Endometrial microvascular endothelial cells (primary cell): ENCODE results near the gene JOSD2. TPM values are rescaled to one million over a fixed set of nuclear protein-coding genes. Genes with fewer than 3 reads are reported as not detected.
"Not testable (repeated sequence)": the region's sequence is repeated elsewhere in the genome, so short reads cannot be mapped to it uniquely, and the experiment has no call there.

Experiments
- in situ Hi-C: cut with HindIII; loops from 2 replicates; pipeline ENCODE4 v1.10.0; 2017; ENCODE audit warnings: low sequenced_read_pairs, low pct_unique_long_range_greater_than_20kb; ENCODE audit errors: inconsistent ontology term
- total RNA-seq: library from RNA; depleted of rRNA; stranded (reverse); fragments of >200 nt; gene quantifications from one replicate; pipeline ENCODE4 v1.2.3, GENCODE V29; 2015; ENCODE audit errors: inconsistent ontology term

The JOSD2 gene
- total RNA-seq, 1 donor from 2014 or later, result 25.9 TPM

DNA sequence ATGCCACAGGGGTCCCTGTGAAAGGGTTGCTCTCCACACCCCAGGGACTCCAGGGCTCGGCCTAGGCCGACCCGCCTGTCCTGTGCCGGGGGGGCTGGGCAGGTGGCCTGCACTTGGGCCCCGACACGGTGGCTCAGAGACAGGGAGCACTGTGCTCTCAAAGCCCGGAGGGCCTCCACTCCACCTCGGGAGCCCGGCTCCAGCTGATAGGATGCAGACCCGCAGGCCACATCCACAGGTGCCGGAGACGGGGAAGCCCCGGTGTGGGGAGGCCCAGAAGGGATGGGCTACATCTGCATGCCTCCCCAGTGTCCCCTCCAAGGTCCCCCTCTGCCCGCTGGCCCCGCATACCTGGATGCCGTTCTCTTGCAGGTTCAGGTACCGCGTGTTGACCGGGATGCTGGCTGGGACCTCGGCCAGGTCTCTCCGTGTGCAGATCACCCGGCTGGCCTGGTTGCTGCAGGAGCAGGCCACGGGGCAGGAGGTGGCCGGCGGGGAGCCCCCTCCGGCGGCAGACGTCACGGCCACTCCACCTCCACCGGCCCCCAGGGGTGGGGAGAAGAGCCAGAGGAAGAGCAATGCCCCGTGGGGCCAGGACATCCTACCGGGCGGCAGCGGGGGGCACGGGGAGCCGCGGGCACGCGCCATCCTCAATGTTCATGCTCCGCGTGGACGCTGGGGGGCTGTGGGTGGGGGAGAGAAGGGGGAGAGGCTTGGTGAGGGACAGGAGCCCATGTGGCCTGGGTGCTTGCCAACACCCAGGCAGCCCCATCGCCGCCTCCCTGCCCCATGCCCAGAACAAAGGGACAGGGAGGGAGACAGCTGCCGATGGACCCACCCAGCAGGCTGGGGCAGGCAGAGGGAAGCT lies 37.4 kb upstream of the JOSD2 start:
- in situ Hi-C loops, result no loop called here

DNA sequence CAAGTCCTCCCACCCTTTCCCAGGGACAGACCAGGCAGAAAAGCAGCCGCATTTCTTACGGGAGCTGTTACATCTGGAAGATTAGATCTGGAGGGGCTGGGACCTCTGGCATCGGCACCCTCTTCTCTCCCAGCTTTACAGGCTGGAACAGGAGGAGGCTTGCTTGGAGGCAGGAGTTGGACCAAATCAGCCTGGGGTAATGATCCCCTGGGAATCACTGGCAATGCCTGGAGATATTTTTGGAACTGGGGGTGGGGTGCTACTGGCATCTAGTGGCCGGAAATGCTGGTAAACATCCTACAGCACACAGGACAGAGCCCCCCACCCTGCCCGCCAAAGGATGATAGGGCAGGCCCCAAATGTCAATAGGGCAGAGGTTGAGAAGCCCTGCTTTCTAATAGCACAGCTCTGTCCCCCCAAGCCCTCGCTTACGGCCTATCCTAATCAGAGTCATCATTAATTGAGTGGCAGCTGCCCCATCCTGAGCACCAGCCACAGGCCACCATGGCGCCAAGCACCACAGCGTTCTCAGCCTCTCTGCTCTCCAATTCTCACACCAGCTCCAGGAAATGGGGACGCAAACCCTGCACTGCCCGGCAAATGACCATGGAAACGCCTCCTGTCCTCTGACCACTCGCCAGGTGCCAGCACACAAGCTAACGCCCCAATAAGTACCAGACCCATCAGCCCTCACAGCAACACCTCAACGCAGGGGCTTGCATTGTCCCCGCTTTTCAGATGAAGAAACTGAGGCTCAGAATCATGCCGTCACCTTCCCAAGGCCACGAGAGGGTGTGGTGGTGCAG lies 36.6 kb upstream of the JOSD2 start:
- in situ Hi-C loops, result no loop called here

DNA sequence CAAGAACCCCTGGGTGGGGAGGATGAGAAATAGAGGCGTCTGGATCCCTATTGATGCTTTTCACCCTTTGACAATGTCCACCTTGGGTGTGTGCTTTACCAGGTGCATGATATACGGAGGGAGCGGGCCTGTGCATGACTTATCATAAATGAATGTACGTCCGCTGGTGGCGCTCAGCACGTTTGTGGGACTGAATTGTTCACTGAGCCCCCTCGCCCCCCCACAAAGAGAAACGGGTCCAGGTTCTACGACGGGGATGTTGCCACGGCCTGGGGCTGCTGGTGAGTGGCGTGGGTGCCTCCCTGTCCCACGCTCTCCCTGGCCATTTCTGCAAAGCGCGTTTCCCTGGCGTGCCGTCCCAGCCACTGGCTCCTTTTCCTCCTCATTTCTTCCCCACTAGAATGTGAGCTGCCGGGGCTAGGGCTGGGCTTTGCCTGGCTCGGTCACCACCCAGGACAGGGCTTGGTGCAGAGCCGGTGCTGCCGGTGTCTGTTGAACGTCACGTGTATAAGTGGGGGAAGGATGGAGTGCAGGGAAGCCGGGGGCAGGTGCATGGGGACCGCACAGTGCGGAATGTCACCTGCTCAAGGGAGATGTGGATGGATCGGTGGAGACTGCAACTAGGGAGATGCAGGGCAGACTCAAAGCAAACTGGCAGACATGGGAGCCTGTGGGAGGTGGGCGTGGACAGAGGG lies 35.7 kb upstream of the JOSD2 start:
- in situ Hi-C loops, result no loop called here

DNA sequence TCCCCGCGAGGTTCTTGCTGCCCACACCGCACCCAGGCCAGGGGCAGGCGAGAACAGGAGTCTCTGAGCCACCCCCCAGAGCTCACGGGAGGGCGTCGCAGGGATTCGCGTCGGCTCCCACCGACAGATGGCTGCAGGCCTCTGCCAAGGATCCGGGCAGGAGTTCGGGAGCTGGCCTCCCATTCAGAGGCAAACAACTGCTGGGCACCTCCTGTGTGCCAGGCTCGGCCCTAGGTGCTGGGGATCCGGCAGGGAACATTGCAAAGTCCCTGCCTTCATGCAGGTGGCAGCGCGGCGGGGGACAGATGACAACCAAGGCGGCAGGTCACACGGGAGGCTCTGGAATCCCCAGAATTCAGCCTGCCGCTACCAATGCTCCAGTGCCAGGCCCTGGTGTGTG lies 32.0 kb upstream of the JOSD2 start:
- in situ Hi-C loops, result no loop called here

DNA sequence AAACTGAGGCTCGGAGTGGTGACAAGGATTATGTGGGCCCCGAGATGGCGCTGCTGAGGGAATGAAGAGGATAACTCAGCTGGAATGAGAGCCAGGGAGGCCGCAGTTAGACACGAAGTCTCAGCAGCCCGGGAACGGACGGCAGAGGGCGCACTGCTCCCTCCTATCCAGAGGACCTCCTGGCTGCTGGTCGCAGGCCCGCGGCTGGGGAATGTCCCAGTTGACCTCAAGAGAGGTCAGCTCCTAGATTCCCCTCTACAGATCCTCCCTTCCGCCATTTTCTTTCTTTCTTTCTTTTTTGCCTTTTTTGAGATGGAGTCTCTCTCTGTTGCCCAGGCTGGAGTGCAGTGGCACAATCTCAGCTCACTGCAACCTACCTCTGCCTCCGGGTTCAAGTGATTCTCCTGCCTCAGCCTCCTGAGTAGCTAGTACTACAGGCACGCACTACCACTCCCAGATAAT lies 26.8 kb upstream of the JOSD2 start:
- in situ Hi-C loops, result no loop called here

DNA sequence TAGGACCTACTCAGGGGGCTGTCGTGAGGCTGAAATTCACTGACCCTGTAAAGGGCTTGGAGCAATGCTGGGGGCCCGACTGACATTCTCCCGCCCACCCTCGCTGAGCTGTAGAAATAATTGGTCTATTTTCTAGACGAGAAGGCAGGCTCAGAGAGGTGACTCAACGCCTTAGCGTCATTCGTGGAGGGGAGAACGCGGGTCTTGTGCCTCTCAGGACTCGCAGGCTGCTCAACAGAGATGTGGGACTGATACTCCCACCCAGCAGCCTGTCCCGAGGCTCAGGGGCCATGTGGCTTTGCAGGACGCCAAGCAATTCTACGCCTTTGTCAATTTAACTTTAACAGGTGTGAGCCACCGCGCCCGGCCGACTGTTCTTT lies 26.3 kb upstream of the JOSD2 start:
- in situ Hi-C loops, result no loop called here

DNA sequence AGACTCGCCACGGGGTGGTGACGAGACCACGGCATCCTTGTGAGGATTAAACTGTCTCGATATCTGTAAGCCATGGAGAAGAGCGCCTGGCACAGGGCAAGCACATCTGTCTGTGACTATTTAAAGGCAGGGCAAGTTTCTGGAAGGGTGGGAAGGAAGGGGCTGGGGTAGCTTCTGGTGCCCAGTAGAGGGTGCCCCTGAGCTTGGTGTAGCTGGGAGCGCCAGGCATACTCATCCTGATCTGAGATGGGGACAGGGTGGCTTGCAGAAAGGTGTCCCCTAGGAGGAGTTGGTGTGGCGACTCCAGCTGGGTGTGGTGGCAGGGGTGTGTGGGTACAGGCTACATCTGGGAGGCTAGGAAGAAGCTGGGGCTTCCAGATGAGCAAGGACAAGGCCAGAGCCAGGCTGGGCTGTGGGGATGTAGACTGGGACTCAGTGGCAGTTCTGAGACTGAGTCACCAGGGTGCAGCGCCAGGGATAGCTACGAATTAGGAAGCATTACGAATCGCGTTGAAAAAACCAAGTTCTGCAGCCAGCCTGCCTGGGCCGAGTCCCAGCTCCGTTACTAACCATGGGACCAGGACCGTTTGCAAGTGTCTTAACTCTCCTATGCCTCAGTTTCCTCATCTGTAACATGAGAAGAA lies 25.8 kb upstream of the JOSD2 start:
- in situ Hi-C loops, result no loop called here

DNA sequence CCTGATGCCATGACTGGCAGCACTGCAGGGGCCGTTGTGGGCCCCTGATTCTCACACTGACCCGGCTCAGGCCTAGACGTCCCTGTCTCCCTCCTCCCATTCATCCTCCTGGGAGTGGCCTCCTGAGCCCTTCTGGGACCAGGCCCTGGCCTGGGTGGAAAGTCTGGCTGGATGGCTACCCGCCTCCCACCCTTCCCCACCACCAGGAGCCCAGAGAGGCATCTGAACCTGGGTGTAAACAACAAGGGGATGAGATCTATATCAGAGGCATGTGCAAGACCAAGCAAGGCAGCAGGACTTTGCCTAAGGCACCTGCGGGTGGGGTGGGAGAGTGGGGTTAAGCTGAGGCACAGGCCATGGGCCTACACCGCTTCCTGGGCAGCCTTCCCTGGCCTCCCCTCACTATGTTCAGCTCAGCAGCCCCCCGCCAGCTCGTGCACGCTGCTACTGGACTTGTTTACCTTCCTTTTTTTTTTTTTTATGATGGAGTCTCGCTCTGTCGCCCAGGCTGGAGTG lies 24.7 kb upstream of the JOSD2 start:
- in situ Hi-C loops, result no loop called here

DNA sequence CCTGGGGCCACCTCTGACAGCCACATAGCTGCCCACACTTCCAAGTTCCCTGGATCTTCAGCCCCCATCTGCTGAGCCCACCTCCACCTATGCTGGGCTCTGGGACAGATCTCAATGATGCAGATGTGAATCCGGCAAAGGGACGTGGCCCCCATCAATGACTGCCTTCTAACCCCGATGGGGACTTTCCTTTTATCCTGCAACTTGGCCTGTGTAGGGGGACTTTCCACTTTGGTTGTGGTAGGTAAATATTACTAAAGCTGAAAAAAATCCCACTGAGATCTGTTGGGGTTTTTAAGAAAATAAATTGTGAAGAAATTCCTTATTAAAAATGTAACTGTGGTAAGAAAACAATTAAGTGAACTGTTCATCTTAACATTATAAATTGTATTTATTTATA lies 23.5 kb upstream of the JOSD2 start:
- in situ Hi-C loops, result no loop called here

DNA sequence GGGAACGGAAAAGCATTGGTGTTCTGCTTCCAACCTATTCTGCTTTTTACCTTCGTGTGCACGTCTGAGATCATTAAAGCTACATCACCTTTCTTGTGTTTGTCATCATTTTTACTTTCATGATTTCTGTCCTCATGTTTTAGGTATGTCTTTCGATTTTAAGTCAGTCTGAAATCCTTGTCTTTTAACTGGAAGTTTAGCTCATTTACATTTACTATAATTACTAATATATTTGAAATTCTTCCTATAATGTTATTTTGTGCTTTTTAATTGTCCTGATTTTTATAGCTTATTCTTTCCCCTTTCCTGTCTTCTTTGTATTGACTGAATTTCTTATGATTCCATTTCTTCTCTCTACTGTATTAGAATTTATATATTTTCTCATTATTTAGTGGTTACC lies 22.0 kb upstream of the JOSD2 start:
- in situ Hi-C loops, result no loop called here

DNA sequence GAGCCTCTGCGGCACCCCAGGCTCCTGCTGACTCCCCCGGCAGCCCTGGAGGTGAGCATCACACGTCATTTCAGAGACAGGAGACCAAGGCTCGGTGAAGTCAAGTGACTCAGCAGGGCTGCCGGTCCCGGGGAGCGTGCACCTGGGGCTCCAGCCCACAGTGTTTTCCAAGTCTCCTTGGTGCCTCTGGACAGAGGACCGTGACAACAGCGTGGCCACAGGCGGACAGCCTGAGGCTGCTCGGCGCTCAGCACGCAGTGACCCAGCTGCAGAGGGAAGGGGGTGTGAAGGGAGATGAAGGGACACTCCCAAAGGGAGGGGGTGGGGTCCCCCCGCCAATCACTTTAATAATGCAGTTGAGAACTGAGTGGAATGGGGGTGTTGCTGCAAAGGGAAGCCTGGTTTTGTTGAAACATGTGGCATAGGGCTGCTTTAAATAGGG lies 20.2 kb upstream of the JOSD2 start:
- in situ Hi-C loops, result no loop called here

DNA sequence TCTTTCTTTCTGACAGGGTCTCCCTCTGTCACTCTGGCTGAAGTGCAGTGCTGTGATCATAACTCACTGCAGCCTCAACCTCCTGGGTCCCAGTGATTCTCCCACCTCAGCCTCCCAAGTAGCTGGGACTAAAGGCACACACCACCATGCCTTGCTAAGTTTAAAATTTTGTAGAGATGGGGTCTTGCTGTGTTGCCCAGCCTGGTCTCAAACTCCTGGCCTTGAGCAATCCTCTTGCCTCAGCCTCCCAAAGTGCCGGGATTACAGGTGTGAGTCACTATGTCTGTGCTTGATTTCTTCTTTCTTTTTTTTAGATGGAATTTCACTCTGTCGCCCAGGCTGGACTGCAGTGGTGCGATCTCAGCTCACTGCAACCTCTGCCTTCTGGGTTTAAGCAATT lies 17.1 kb upstream of the JOSD2 start:
- in situ Hi-C loops, result not testable (repeated sequence)

DNA sequence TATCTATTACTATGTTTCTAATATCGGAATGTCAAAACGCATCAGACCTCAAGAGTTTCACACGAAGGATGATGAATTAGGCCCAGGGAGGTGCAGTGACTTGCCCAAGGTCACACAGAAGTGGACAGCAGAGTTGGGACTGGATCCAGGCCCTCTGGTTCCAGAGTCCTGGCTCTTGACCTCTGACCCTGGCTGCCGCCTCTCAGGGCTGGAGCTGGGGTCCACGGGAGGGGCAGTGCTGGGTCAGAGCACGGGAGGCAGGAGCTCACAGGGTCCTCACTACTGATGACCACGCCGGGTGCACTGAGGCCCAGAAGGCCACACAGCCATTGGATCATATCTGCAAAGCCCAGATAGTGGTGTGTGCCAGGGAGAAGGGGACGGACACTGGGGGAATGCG lies 11.9 kb upstream of the JOSD2 start:
- in situ Hi-C loops, result no loop called here

DNA sequence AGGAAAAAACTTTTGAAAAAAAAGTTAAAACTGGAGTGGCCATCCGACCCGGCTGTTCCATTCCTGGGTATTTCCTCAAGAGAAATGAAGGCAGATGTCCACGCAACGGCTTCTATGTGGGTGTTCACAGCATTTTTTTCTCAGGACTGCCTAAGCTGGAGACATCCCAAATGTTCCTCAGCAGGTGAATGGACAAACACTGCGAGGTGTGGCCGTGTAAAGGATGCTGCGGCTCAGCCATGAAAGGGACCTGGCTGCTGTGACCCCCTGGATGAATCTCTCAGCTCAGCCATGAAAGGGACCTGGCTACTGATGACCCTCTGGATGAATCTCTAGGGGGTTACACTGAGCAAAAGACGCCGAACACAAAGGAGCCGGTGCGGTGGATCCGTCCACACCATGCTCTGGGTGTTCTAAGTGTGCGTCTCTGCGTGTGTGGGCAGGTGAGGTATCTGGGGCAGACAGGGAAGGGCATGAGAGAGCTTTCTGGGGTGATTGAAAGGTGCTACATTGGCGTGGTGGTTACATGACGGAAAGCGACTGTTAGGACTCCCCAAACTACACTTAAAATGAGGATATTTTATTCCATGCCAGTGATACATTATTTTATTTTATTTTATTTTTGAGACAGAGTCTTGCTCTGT lies 10.0 kb upstream of the JOSD2 start:
- in situ Hi-C loops, result no loop called here

DNA sequence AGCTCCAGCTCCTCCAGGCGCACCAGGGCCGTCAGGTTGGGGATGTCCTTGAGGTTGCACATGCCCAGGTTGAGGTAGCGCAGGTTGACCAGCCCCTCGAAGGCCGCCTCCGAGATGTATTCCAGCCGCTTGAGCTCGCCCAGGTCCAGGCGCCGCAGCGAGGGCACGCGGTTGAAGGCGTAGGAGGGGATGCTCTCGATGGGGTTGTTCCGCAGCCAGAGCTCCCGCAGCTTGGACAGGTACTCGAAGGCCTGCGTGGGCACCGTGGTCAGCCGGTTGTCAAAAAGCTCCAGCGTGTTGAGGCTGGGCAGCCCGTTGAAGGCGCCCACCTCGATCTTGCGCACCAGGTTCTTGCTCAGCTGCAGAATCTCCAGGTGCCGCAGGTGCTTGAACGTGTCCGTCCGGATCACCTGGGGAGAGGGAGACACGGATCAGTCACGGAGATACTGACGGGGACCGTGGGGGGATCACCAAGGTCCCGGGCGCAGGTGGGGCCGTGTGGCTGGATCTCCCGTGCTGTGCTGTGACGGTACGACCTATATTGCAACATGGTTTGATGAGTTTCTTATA lies 8.1 kb upstream of the JOSD2 start:
- in situ Hi-C loops, result no loop called here

DNA sequence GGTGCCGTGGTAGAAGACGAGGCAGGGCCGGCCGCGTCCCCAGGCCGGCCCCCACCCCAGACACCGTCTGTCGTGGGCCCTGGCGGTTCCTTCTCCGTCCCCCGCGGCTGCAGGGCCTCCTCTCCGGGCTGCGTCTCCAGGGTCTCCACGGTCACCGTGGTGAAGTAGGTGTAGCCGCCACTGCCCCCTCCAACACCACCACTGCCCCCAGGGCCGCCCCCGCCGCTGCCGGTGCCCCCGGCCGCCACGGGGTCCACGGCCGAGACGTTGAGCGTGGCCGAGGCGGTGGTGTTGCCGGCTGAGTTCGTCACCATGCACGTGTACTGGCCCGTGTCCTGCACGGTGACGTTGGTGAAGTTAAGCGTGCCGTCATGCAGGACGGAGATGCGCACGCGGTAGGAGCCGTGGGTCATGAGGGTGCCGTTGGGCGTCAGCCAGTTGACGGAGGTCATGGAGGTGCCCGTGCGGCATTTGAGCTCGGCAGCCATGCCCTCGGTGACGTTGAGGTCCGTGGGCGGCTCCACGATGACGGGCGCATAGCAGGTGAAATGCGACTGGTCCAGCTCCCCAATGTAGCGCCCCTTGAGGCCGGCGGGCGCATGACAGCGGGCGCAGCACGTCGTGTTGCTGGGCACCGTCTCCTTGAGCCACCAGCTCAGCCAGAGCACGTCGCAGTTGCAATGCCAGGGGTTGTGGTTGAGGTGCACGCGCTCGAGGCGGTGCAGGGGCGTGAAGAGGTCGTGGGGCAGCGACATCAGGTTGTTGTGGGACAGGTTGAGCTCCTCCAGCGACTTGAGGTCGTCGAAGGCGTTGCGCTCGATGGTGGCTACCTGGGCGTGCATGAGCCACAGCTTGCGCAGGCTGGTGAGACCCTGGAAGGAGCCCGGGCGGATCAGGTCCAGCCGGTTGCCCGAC lies 7.4 kb upstream of the JOSD2 start:
- in situ Hi-C loops, result no loop called here

DNA sequence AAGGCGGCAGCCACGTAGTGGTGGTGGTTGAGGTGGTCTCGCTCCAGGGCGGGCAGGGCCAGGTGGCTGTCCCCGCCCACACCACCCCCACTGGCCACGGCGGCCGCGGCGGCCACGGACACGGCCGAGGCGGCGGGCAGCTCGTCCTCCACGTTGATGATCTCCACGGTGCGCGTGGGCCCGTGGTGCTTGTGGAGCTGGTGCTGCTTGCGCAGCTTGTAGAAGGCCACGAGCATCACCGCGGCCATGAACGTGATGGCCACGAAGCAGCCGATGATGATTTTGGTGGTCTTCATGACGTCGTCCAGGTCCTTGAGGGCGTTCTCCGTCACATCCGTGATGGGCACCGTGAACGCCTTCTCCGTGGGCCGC lies 6.7 kb upstream of the JOSD2 start:
- in situ Hi-C loops, result no loop called here
